HepG2 (cell line): ENCODE results near the gene PML. TPM values are rescaled to one million over a fixed set of nuclear protein-coding genes. Genes with fewer than 3 reads are reported as not detected.
A peak's percentile ranks its signal among the peaks of the same experiment; 100 is the strongest.

Experiments used
- AHDC1 ChIP-seq: sonication (generic); formaldehyde crosslinking; IDR thresholded peaks from 2 replicates; pipeline ENCODE4 v1.5.1; 2020; ENCODE audit warnings: mild to moderate bottlenecking, missing genetic modification reagents, borderline replicate concordance
- ATF7-NPFF ChIP-seq: sonication (generic); formaldehyde crosslinking; IDR thresholded peaks from 2 replicates; pipeline ENCODE4 v1.8.1; 2023; ENCODE audit warnings: mild to moderate bottlenecking, low read depth, missing genetic modification reagents, moderate library complexity
- CHCHD3 ChIP-seq: sonication (generic); formaldehyde crosslinking; IDR thresholded peaks from 2 replicates; pipeline ENCODE4 v1.8.0; 2022; ENCODE audit warnings: mild to moderate bottlenecking, missing genetic modification reagents, moderate library complexity
- ERF ChIP-seq: IDR thresholded peaks from 2 replicates; pipeline ENCODE4 v1.6.1; 2018; ENCODE audit warnings: missing biosample characterization, missing genetic modification reagents
- KDM6A ChIP-seq: IDR thresholded peaks from 2 replicates; pipeline ENCODE4 v1.6.1; 2016; ENCODE audit warnings: low read depth
- MATR3 ChIP-seq: sonication (generic); formaldehyde crosslinking; IDR thresholded peaks from 2 replicates; pipeline ENCODE4 v1.4.0; 2020; ENCODE audit warnings: missing genetic modification reagents
- NFE2L1 ChIP-seq: sonication (generic); formaldehyde crosslinking; IDR thresholded peaks from 2 replicates; pipeline ENCODE4 v1.4.0; 2020; ENCODE audit warnings: missing genetic modification reagents, mild to moderate bottlenecking, borderline replicate concordance
- RAD21 ChIP-seq: fragments of 450-650 bp; formaldehyde crosslinking; IDR thresholded peaks from 2 replicates; pipeline ENCODE4 v1.5.0; 2020; ENCODE audit warnings: mild to moderate bottlenecking
- RORA ChIP-seq: sonication (generic); formaldehyde crosslinking; IDR thresholded peaks from 2 replicates; pipeline ENCODE4 v1.5.0; 2020; ENCODE audit warnings: mild to moderate bottlenecking, missing genetic modification reagents, moderate library complexity
- SMAD3 ChIP-seq: sonication (generic); formaldehyde crosslinking; IDR thresholded peaks from 2 replicates; pipeline ENCODE4 v1.4.0; 2020; ENCODE audit warnings: missing genetic modification reagents
- SRSF9 ChIP-seq: fragments of 200-400 bp; formaldehyde crosslinking; IDR thresholded peaks from 2 replicates; pipeline ENCODE4 v1.6.1; 2018; ENCODE audit warnings: borderline replicate concordance, mild to moderate bottlenecking, low read depth, low read length; ENCODE audit not compliant: insufficient read depth, poor library complexity, severe bottlenecking
- TEAD2 ChIP-seq: sonication (generic); formaldehyde crosslinking; IDR thresholded peaks from 2 replicates; pipeline ENCODE4 v1.9.0; 2021; ENCODE audit warnings: missing genetic modification reagents
- ZFP82 ChIP-seq: sonication (generic); formaldehyde crosslinking; IDR thresholded peaks from 2 replicates; pipeline ENCODE4 v1.5.1; 2020; ENCODE audit warnings: mild to moderate bottlenecking, missing genetic modification reagents, borderline replicate concordance
- ZFYVE20 ChIP-seq: sonication (generic); formaldehyde crosslinking; IDR thresholded peaks from 2 replicates; pipeline ENCODE4 v1.8.0; 2023; ENCODE audit warnings: low read depth, mild to moderate bottlenecking, moderate library complexity, missing genetic modification reagents, borderline replicate concordance
- ZNF501 ChIP-seq: sonication (generic); formaldehyde crosslinking; IDR thresholded peaks from 2 replicates; pipeline ENCODE4 v1.5.1; 2020; ENCODE audit warnings: mild to moderate bottlenecking, moderate library complexity, missing genetic modification reagents
- ZNF549 ChIP-seq: sonication (generic); formaldehyde crosslinking; IDR thresholded peaks from 2 replicates; pipeline ENCODE4 v1.5.0; 2020; ENCODE audit warnings: missing genetic modification reagents
- ZNF768 ChIP-seq: sonication (generic); formaldehyde crosslinking; IDR thresholded peaks from 2 replicates; pipeline ENCODE4 v1.4.0; 2020; ENCODE audit warnings: missing genetic modification reagents
- ZNF790 ChIP-seq: sonication (generic); formaldehyde crosslinking; IDR thresholded peaks from 2 replicates; pipeline ENCODE4 v1.8.0; 2022; ENCODE audit warnings: missing genetic modification reagents, mild to moderate bottlenecking, borderline replicate concordance
- polyA plus RNA-seq, 8 experiments: library from polyadenylated mRNA; depleted of rRNA in 3 of 8; stranded (reverse) in 7 of 8; unstranded in 1 of 8; fragments of >200 nt; fragmentation: Illumina TruSeq in 4 of 8; extraction: Trizol in 4 of 8; gene quantifications; 2 replicates each; pipeline versions ENCODE4 v1.2.1 to v1.2.3, GENCODE V29; 2011 to 2016; ENCODE audit warnings: low read depth in 4 of 8, missing spikeins in 1 of 8, mixed read lengths in 1 of 8; ENCODE audit not compliant: insufficient read depth in 1 of 8
- total RNA-seq, 5 experiments: library from RNA; depleted of rRNA; stranded (reverse); fragments of >200 nt; fragmentation: Illumina TruSeq; extraction: Trizol; gene quantifications; 2 replicates each; pipeline ENCODE4 v1.2.3, GENCODE V29; 2016; ENCODE audit warnings: low read depth in 1 of 5
- TF ChIP-seq, protein P1 (sequence below): sonication (generic); formaldehyde crosslinking; IDR thresholded peaks from 2 replicates; pipeline ENCODE4 v1.9.0; 2021; ENCODE audit warnings: missing genetic modification reagents, borderline replicate concordance
- TF ChIP-seq, protein P2 (sequence below): sonication (generic); formaldehyde crosslinking; IDR thresholded peaks from 2 replicates; pipeline ENCODE4 v1.5.1; 2020; ENCODE audit warnings: missing genetic modification reagents, mild to moderate bottlenecking, borderline replicate concordance

The PML gene
- total and polyA plus RNA-seq, 2 of the 13 experiments (the other 11 are each of a cell fraction or from before 2014, with no cell fraction given), result 2.9 to 3.9 TPM

GRCh38 chr15:73972984-73973682 lies 21.4 kb upstream of the PML start (continued):
- TF ChIP-seq AHDC1 (CRISPR knock-in tag), result no peak
- TF ChIP-seq ZNF790 (CRISPR knock-in tag), result no peak
- no peak for TF ChIP-seq ZFYVE20 (CRISPR knock-in tag)
- TF ChIP-seq KDM6A (CRISPR knock-in tag), result no peak
- no peak for TF ChIP-seq RORA
- TF ChIP-seq SRSF9, result no peak
- TF ChIP-seq ZNF501, result 0 out of 2 replicates have a peak, but pooled peaks have one; percentile 77
- TF ChIP-seq, protein P1, sequence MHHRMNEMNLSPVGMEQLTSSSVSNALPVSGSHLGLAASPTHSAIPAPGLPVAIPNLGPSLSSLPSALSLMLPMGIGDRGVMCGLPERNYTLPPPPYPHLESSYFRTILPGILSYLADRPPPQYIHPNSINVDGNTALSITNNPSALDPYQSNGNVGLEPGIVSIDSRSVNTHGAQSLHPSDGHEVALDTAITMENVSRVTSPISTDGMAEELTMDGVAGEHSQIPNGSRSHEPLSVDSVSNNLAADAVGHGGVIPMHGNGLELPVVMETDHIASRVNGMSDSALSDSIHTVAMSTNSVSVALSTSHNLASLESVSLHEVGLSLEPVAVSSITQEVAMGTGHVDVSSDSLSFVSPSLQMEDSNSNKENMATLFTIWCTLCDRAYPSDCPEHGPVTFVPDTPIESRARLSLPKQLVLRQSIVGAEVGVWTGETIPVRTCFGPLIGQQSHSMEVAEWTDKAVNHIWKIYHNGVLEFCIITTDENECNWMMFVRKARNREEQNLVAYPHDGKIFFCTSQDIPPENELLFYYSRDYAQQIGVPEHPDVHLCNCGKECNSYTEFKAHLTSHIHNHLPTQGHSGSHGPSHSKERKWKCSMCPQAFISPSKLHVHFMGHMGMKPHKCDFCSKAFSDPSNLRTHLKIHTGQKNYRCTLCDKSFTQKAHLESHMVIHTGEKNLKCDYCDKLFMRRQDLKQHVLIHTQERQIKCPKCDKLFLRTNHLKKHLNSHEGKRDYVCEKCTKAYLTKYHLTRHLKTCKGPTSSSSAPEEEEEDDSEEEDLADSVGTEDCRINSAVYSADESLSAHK (CRISPR knock-in tag), result no peak
- no peak for TF ChIP-seq ZNF768 (CRISPR knock-in tag)
- TF ChIP-seq ERF (CRISPR knock-in tag), result no peak
- TF ChIP-seq CHCHD3 (CRISPR knock-in tag), result no peak
- TF ChIP-seq MATR3 (CRISPR knock-in tag), result no peak
- TF ChIP-seq NFE2L1, result no peak
- no peak for TF ChIP-seq TEAD2 (CRISPR knock-in tag)
- TF ChIP-seq SMAD3, result no peak
- peak; percentile 91 for TF ChIP-seq RAD21 (CRISPR knock-in tag)
- no peak for TF ChIP-seq ZFP82
- no peak for TF ChIP-seq ATF7-NPFF (CRISPR knock-in tag)
- TF ChIP-seq, protein P2, sequence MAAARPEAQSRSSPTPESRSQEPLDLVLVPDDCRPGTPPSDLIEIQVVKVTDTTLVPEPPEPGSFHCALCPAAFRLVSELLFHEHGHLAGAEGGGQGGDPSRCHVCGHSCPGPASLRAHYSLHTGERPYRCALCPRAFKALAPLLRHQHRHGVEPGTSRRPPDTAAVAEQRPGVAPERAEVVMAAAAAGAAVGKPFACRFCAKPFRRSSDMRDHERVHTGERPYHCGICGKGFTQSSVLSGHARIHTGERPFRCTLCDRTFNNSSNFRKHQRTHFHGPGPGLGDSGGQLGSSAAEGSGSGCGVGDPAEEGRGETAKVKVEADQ (CRISPR knock-in tag), result no peak
- TF ChIP-seq ZNF549 (CRISPR knock-in tag), result no peak
